ENCODE measurements around the gene UVRAG.

The UVRAG gene

DNA sequence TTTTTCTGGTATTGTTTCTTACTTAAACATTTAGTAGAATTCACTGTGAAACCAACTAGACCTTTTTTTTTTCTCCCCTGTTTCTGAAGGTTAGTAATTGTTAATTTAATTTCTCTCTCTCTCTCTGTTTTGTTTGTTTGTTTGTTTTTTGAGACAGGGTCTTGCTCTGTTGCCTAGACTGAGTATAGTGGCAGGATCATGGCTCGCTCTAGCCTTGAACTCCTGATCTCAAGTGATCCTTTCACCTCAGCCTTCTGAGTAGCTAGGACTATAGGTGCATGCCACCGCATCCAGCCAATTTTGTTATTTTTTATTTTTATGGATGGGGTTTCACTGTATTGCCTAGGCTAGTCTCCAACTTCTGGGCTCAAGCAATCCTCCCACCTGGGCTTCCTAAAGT is 165.0 kb downstream of the UVRAG start:
- Histone ChIP-seq H3K9me3 (ENCODE audit: low read length) (no peaks in the 10 kb centered on the region), H3K9me2 (ENCODE audit: low read depth, low read length) (no peaks in the 10 kb centered on the region), H3F3A (ENCODE audit: insufficient read depth, low read length) (no peaks in the 10 kb centered on the region), H3K4me3 (ENCODE audit: low read depth, low read length, poor library complexity, severe bottlenecking) (no peak overlapping the region), H3K79me2 (ENCODE audit: insufficient read depth, low read length) (no peaks in the 10 kb centered on the region; the same call in 1 of the 2 replicates), H3K9ac (ENCODE audit: low read length) (no peak overlapping the region), H2AFZ (ENCODE audit: low read length) (no peak overlapping the region), H3K27me3 (ENCODE audit: insufficient read depth, low read length) (no peaks in the 10 kb centered on the region), H3K4me1 (ENCODE audit: insufficient read depth, low read length, severe bottlenecking) (no peaks in the 10 kb centered on the region), H3K27ac (ENCODE audit: low read depth, low read length, poor library complexity, severe bottlenecking) (no peak overlapping the region), H3K4me2 (ENCODE audit: low read length) (no peak overlapping the region), H4K20me1 (ENCODE audit: insufficient read depth, low read length) (no peaks in the 10 kb centered on the region), H3K36me3 (ENCODE audit: insufficient read depth, low read length) (peaks cover 24% of the 10 kb centered on the region)
- no peak for TF ChIP-seq EZH2 (IDR thresholded peaks at IDR 0.05; ENCODE audit: borderline replicate concordance, low read length)
- TF ChIP-seq, protein P1, sequence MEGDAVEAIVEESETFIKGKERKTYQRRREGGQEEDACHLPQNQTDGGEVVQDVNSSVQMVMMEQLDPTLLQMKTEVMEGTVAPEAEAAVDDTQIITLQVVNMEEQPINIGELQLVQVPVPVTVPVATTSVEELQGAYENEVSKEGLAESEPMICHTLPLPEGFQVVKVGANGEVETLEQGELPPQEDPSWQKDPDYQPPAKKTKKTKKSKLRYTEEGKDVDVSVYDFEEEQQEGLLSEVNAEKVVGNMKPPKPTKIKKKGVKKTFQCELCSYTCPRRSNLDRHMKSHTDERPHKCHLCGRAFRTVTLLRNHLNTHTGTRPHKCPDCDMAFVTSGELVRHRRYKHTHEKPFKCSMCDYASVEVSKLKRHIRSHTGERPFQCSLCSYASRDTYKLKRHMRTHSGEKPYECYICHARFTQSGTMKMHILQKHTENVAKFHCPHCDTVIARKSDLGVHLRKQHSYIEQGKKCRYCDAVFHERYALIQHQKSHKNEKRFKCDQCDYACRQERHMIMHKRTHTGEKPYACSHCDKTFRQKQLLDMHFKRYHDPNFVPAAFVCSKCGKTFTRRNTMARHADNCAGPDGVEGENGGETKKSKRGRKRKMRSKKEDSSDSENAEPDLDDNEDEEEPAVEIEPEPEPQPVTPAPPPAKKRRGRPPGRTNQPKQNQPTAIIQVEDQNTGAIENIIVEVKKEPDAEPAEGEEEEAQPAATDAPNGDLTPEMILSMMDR (IDR thresholded peaks at IDR 0.05; ENCODE audit: low read length) = no peak

- H3K36me3 ChIP-seq (ENCODE audit: insufficient read depth, low read length) = peaks cover 25% of the 10 kb centered on the region
- TF ChIP-seq, protein P1 (IDR thresholded peaks at IDR 0.05; ENCODE audit: low read length) = no peak
- no peak for TF ChIP-seq EZH2 (IDR thresholded peaks at IDR 0.05; ENCODE audit: borderline replicate concordance, low read length)
- H3K79me2 ChIP-seq (ENCODE audit: insufficient read depth, low read length) = no peaks in the 10 kb centered on the region
- no peaks in the 10 kb centered on the region for H3F3A ChIP-seq (ENCODE audit: insufficient read depth, low read length)
- no peaks in the 10 kb centered on the region for H4K20me1 ChIP-seq (ENCODE audit: insufficient read depth, low read length)
- no peak overlapping the region for H2AFZ ChIP-seq (ENCODE audit: low read length)
- H3K9me3 ChIP-seq (ENCODE audit: low read length) = no peaks in the 10 kb centered on the region
- H3K27me3 ChIP-seq (ENCODE audit: insufficient read depth, low read length) = no peaks in the 10 kb centered on the region
- H3K4me1 ChIP-seq (ENCODE audit: insufficient read depth, low read length, severe bottlenecking) = no peaks in the 10 kb centered on the region
- no peak overlapping the region for H3K4me3 ChIP-seq (ENCODE audit: low read depth, low read length, poor library complexity, severe bottlenecking)
- H3K4me2 ChIP-seq (ENCODE audit: low read length) = no peak overlapping the region
- H3K9me2 ChIP-seq (ENCODE audit: low read depth, low read length) = no peaks in the 10 kb centered on the region
- no peak overlapping the region for H3K9ac ChIP-seq (ENCODE audit: low read length)
- no peak overlapping the region for H3K27ac ChIP-seq (ENCODE audit: low read depth, low read length, poor library complexity, severe bottlenecking)
Measured at GRCh38 chr11:75981546-75981945, 166.5 kb downstream of the UVRAG start.

- TF ChIP-seq EZH2 (IDR thresholded peaks at IDR 0.05; ENCODE audit: borderline replicate concordance, low read length) = no peak
- TF ChIP-seq, protein P1 (IDR thresholded peaks at IDR 0.05; ENCODE audit: low read length) = no peak
- Histone ChIP-seq H3K36me3 (ENCODE audit: insufficient read depth, low read length) (peaks cover 29% of the 10 kb centered on the region), H3K4me3 (ENCODE audit: low read depth, low read length, poor library complexity, severe bottlenecking) (no peak overlapping the region), H3K27ac (ENCODE audit: low read depth, low read length, poor library complexity, severe bottlenecking) (no peak overlapping the region), H3K4me1 (ENCODE audit: insufficient read depth, low read length, severe bottlenecking) (no peaks in the 10 kb centered on the region), H3K4me2 (ENCODE audit: low read length) (no peak overlapping the region), H3K9me2 (ENCODE audit: low read depth, low read length) (no peaks in the 10 kb centered on the region), H3K79me2 (ENCODE audit: insufficient read depth, low read length) (no peaks in the 10 kb centered on the region), H3F3A (ENCODE audit: insufficient read depth, low read length) (no peaks in the 10 kb centered on the region), H3K27me3 (ENCODE audit: insufficient read depth, low read length) (no peaks in the 10 kb centered on the region), H4K20me1 (ENCODE audit: insufficient read depth, low read length) (no peaks in the 10 kb centered on the region), H3K9me3 (ENCODE audit: low read length) (no peaks in the 10 kb centered on the region), H2AFZ (ENCODE audit: low read length) (no peak overlapping the region), H3K9ac (ENCODE audit: low read length) (no peak overlapping the region)
Measured at GRCh38 chr11:75982309-75982708, 167.3 kb downstream of the UVRAG start.

Data from OCI-LY1 (cell line).